Panc1 (cell line): ENCODE data around the gene VAPA. TPM values are rescaled to one million over a fixed set of nuclear protein-coding genes. Genes with fewer than 3 reads are reported as not detected.

ENCODE experiments used
- ATAC-seq: fragments of 200-7000 bp; cut with Tn5 transposase; 2 replicates; pipeline ENCODE4 v1.9.1; 2020; ENCODE audit warnings: mild to moderate bottlenecking, moderate library complexity
- BruUV-seq: library from RNA; stranded (reverse); fragments of 400-500 nt; replicated peaks from 2 replicates; lab custom pipeline; 2021; lab: Mats Ljungman, UMichigan
- CTCF ChIA-PET: fragments of 300-600 bp; sonication (Branson Sonifier 250); formaldehyde crosslinking; loops from one replicate; lab custom pipeline; 2022; ENCODE audit warnings: antibody characterized with exemption; lab: Charles Lee
- POLR2A ChIA-PET: fragments of 300-600 bp; sonication (Branson Sonifier 250); formaldehyde crosslinking; loops from one replicate; lab custom pipeline; 2022; ENCODE audit warnings: antibody characterized with exemption; lab: Charles Lee
- DNase-seq: peaks from one replicate; pipeline ENCODE4 v3.0.0-alpha.2; 2010; ENCODE audit warnings: low read depth, low spot score
- H3K27ac ChIP-seq: 2 replicates; pipeline ENCODE4 v1.5.1; 2011; ENCODE audit warnings: mild to moderate bottlenecking, low read length, inconsistent platforms
- H3K27me3 ChIP-seq: fragments of 200-500 bp; sonication (Bioruptor generic); 2 replicates; pipeline ENCODE4 v1.6.0; 2014; ENCODE audit warnings: low read length, inconsistent platforms; ENCODE audit not compliant: control insufficient read depth, insufficient read depth
- H3K36me3 ChIP-seq: fragments of 200-500 bp; sonication (Bioruptor generic); 2 replicates; pipeline ENCODE4 v1.5.1; 2014; ENCODE audit warnings: inconsistent platforms, mild to moderate bottlenecking, low read length, moderate library complexity; ENCODE audit not compliant: control insufficient read depth, insufficient read depth
- H3K4me1 ChIP-seq: 2 replicates; pipeline ENCODE4 v1.5.1; 2011; ENCODE audit warnings: inconsistent platforms, mild to moderate bottlenecking, low read length, moderate library complexity; ENCODE audit not compliant: control insufficient read depth, insufficient read depth
- H3K4me3 ChIP-seq, 2 experiments: 2 replicates each; pipeline ENCODE4 v1.5.1; 2011 to 2012; ENCODE audit warnings: low read depth in 2 of 2, low read length in 2 of 2, mild to moderate bottlenecking in 2 of 2, inconsistent platforms in 1 of 2, moderate library complexity in 1 of 2
- H3K9me3 ChIP-seq: fragments of 200-500 bp; sonication (Bioruptor generic); 2 replicates; pipeline ENCODE4 v1.5.1; 2014; ENCODE audit warnings: low read depth, mild to moderate bottlenecking, inconsistent platforms, low read length, moderate library complexity; ENCODE audit not compliant: control insufficient read depth, insufficient read depth
- CTCF ChIP-seq: fragments of 450-650 bp; IDR thresholded peaks from 2 replicates; pipeline ENCODE4 v1.5.1; 2017; ENCODE audit warnings: mild to moderate bottlenecking
- POLR2AphosphoS5 ChIP-seq: IDR thresholded peaks from 2 replicates; pipeline ENCODE4 v1.6.1; 2012; ENCODE audit warnings: mild to moderate bottlenecking, low read depth, low read length, moderate library complexity
- REST ChIP-seq, 2 experiments: IDR thresholded peaks; 2 replicates each; pipeline ENCODE4 v1.6.1; 2011 to 2012; ENCODE audit warnings: low read depth in 2 of 2, control low read depth in 1 of 2, low read length in 1 of 2, mild to moderate bottlenecking in 1 of 2, moderate library complexity in 1 of 2; ENCODE audit not compliant: insufficient read depth in 1 of 2
- SIN3A ChIP-seq: IDR thresholded peaks from 2 replicates; pipeline ENCODE4 v1.6.1; 2012; ENCODE audit warnings: low read depth, mild to moderate bottlenecking, low read length, moderate library complexity, borderline replicate concordance; ENCODE audit not compliant: insufficient read depth
- TCF7L2 ChIP-seq: IDR thresholded peaks from 2 replicates; pipeline ENCODE4 v1.6.1; 2011; ENCODE audit warnings: mild to moderate bottlenecking, low read depth, low read length, inconsistent platforms
- in situ Hi-C: cut with HindIII; loops from 2 replicates; pipeline ENCODE4 v1.10.0; 2016; ENCODE audit warnings: low sequenced_read_pairs, low pct_unique_long_range_greater_than_20kb
- intact Hi-C: fragments of 100-400 bp; cut with micrococcal nuclease; formaldehyde crosslinking; loops from one replicate; pipeline ENCODE4 v1.10.0; 2022; ENCODE audit not compliant: unreplicated experiment
- total RNA-seq: library from RNA; stranded (reverse); gene quantifications from one replicate; pipeline ENCODE4 v1.2.1, GENCODE V29; 2021; ENCODE audit not compliant: unreplicated experiment

Gene VAPA
- total RNA-seq, 1 experiment from 2014 or later = 228 TPM

GRCh38 chr18:9927392-9928063 lies 13.7 kb downstream of the VAPA start:
- no TSS peak for BruUV-seq
- no peak for ATAC-seq

GRCh38 chr18:9928646-9929259 lies 14.9 kb downstream of the VAPA start:
- Histone ChIP-seq H3K4me3 (no peak overlapping the region), H3K4me1 (peaks cover 56% of the 10 kb centered on the region), H3K36me3 (no peaks in the 10 kb centered on the region; the same call in 1 of the 2 replicates), H3K27ac (no peak overlapping the region), H3K27me3 (no peaks in the 10 kb centered on the region), H3K9me3 (no peaks in the 10 kb centered on the region)
- BruUV-seq = no TSS peak
- ATAC-seq (no peak), DNase-seq (no peak)
- intact Hi-C loops = no loop called here
- ChIA-PET POLR2A (no interaction called here), CTCF (no interaction called here)
- in situ Hi-C loops = no loop called here
- TF ChIP-seq TCF7L2 (no peak), POLR2AphosphoS5 (no peak), CTCF (no peak), REST (IDR thresholded peaks at IDR 0.05; ENCODE audit: insufficient read depth in 1 of 2, low read depth in 2 of 2, low read length in 1 of 2) (no peak)

More at GRCh38 chr18:9927392-9928063, 13.7 kb downstream of the VAPA start:
- H3K4me1 ChIP-seq = peaks cover 61% of the 10 kb centered on the region
- POLR2A ChIA-PET = interaction anchor here (0.6 kb wide), 2 partner anchors 560 to 1219 kb away, joined by 5 to 7 read pairs; no protein-coding TSS in a partner anchor
- intact Hi-C loops = no loop called here
- CTCF ChIA-PET = no interaction called here
- no peak overlapping the region for H3K27ac ChIP-seq
- H3K9me3 ChIP-seq = no peaks in the 10 kb centered on the region
- DNase-seq = no peak
- no peaks in the 10 kb centered on the region for H3K27me3 ChIP-seq
- no peak for TF ChIP-seq TCF7L2
- no peak for TF ChIP-seq SIN3A
- TF ChIP-seq POLR2AphosphoS5 = no peak
- TF ChIP-seq REST (IDR thresholded peaks at IDR 0.05; ENCODE audit: insufficient read depth in 1 of 2, low read depth in 2 of 2, low read length in 1 of 2) = no peak
- TF ChIP-seq CTCF = no peak
- no peaks in the 10 kb centered on the region; the same call in 1 of the 2 replicates for H3K36me3 ChIP-seq
- no peak overlapping the region for H3K4me3 ChIP-seq
- in situ Hi-C loops = no loop called here
